Measurements from ENCODE around the gene NDFIP1. TPM values are rescaled to one million over a fixed set of nuclear protein-coding genes. Genes with fewer than 3 reads are reported as not detected.
"Not testable (repeated sequence)": the region's sequence is repeated elsewhere in the genome, so short reads cannot be mapped to it uniquely, and the experiment has no call there.

NDFIP1 gene
- total RNA-seq, 2 experiments from 2014 or later = 54.9 to 86.7 TPM

GRCh38 chr5:142078221-142078620 is 30.4 kb upstream of the NDFIP1 start:
- intact Hi-C loops (cut with DNase I, micrococcal nuclease) = no loop called here
- H3K4me1 Mint-ChIP-seq = peaks cover 30% of the 10 kb centered on the region
- DNase-seq = no peak

GRCh38 chr5:142078706-142079105 is 29.9 kb upstream of the NDFIP1 start:
- no peak for DNase-seq
- ATAC-seq = no peak
- no peak overlapping the region for H3K27ac Mint-ChIP-seq
- no peaks in the 10 kb centered on the region for H3K9me3 Mint-ChIP-seq (ENCODE audit: low read depth)
- no peak overlapping the region for H3K4me3 Mint-ChIP-seq
- peaks cover 25% of the 10 kb centered on the region for H3K4me1 Mint-ChIP-seq
- ChIA-PET POLR2A (no interaction called here), CTCF (interaction anchor here (0.7 kb wide), 1 partner anchor 53 kb away, joined by 3 read pairs; no protein-coding TSS in a partner anchor)
- no peaks in the 10 kb centered on the region for H3K27me3 Mint-ChIP-seq
- no peaks in the 10 kb centered on the region for H3K36me3 Mint-ChIP-seq (ENCODE audit: low read depth)
- intact Hi-C loops (cut with DNase I, micrococcal nuclease) = no loop called here

More at GRCh38 chr5:142078221-142078620, 30.4 kb upstream of the NDFIP1 start:
- H3K4me3 Mint-ChIP-seq = no peak overlapping the region
- H3K9me3 Mint-ChIP-seq (ENCODE audit: low read depth) = no peaks in the 10 kb centered on the region
- no peaks in the 10 kb centered on the region for H3K36me3 Mint-ChIP-seq (ENCODE audit: low read depth)
- no peaks in the 10 kb centered on the region for H3K27me3 Mint-ChIP-seq
- H3K27ac Mint-ChIP-seq = no peak overlapping the region
- POLR2A ChIA-PET = no interaction called here
- ATAC-seq = no peak
- CTCF ChIA-PET = interaction anchor here (0.7 kb wide), 1 partner anchor 54 kb away, joined by 3 read pairs; no protein-coding TSS in a partner anchor

GRCh38 chr5:142079306-142079721 is 29.3 kb upstream of the NDFIP1 start:
- DNase-seq (no peak), ATAC-seq (no peak)
- POLR2A ChIA-PET = no interaction called here
- Mint-ChIP-seq H3K9me3 (ENCODE audit: low read depth) (no peaks in the 10 kb centered on the region), H3K27me3 (no peaks in the 10 kb centered on the region), H3K27ac (no peak overlapping the region), H3K4me3 (no peak overlapping the region), H3K4me1 (peaks cover 22% of the 10 kb centered on the region), H3K36me3 (ENCODE audit: low read depth) (no peaks in the 10 kb centered on the region)
- intact Hi-C loops (cut with DNase I, micrococcal nuclease) = no loop called here
- CTCF ChIA-PET = no interaction called here

GRCh38 chr5:142080248-142080647 is 28.3 kb upstream of the NDFIP1 start:
- Mint-ChIP-seq H3K27ac (no peak overlapping the region), H3K27me3 (no peaks in the 10 kb centered on the region), H3K4me3 (no peak overlapping the region), H3K36me3 (ENCODE audit: low read depth) (no peaks in the 10 kb centered on the region), H3K9me3 (ENCODE audit: low read depth) (no peaks in the 10 kb centered on the region), H3K4me1 (peaks cover 21% of the 10 kb centered on the region)
- intact Hi-C loops (cut with DNase I, micrococcal nuclease) = no loop called here
- DNase-seq (no peak), ATAC-seq (no peak)
- CTCF ChIA-PET = no interaction called here
- POLR2A ChIA-PET = no interaction called here

- no peaks in the 10 kb centered on the region for H3K9me3 Mint-ChIP-seq (ENCODE audit: low read depth)
- POLR2A ChIA-PET = interaction anchor here (0.6 to 1.0 kb wide), 4 partner anchors 11 to 91 kb away, joined by 3 read pairs; no protein-coding TSS in a partner anchor
- no peaks in the 10 kb centered on the region for H3K36me3 Mint-ChIP-seq (ENCODE audit: low read depth)
Measured at GRCh38 chr5:142082182-142082781, 26.3 kb upstream of the NDFIP1 start.

GRCh38 chr5:142086229-142086628 is 22.4 kb upstream of the NDFIP1 start:
- ATAC-seq = no peak
- H3K4me3 Mint-ChIP-seq = no peak overlapping the region
- no peak for DNase-seq
- peaks cover 56% of the 10 kb centered on the region for H3K4me1 Mint-ChIP-seq
- CTCF ChIA-PET = interaction anchor here (1.2 to 2.3 kb wide), 4 partner anchors 22 to 75 kb away, joined by 3 to 9 read pairs (median 6); no protein-coding TSS in a partner anchor
- POLR2A ChIA-PET = interaction anchor here (1.3 kb wide), 1 partner anchor 10 kb away, joined by 3 read pairs; no protein-coding TSS in a partner anchor
- H3K36me3 Mint-ChIP-seq (ENCODE audit: low read depth) = no peaks in the 10 kb centered on the region
- no peaks in the 10 kb centered on the region for H3K27me3 Mint-ChIP-seq
- H3K9me3 Mint-ChIP-seq (ENCODE audit: low read depth) = no peaks in the 10 kb centered on the region
- intact Hi-C loops (cut with DNase I, micrococcal nuclease) = no loop called here
- H3K27ac Mint-ChIP-seq = no peak overlapping the region

More at GRCh38 chr5:142082182-142082781, 26.3 kb upstream of the NDFIP1 start:
- peak; percentile 94 for ATAC-seq
- Mint-ChIP-seq H3K4me1 (peaks cover 27% of the 10 kb centered on the region), H3K27me3 (no peaks in the 10 kb centered on the region), H3K27ac (peak overlapping the region; percentile 47), H3K4me3 (no peak overlapping the region)
- peak; percentile 48 for DNase-seq
- CTCF ChIA-PET = interaction anchor here (0.7 to 1.1 kb wide), 4 partner anchors 8 to 65 kb away, joined by 3 to 7 read pairs (median 3); no protein-coding TSS in a partner anchor
- intact Hi-C loops (cut with DNase I, micrococcal nuclease) = no loop called here

GRCh38 chr5:142086679-142087078 is 21.9 kb upstream of the NDFIP1 start:
- H3K4me1 Mint-ChIP-seq = peaks cover 59% of the 10 kb centered on the region
- H3K27me3 Mint-ChIP-seq = no peaks in the 10 kb centered on the region
- no peak for DNase-seq
- H3K27ac Mint-ChIP-seq = peak overlapping the region; percentile 47
- ChIA-PET CTCF (interaction anchor here (1.3 to 2.3 kb wide), 5 partner anchors 14 to 75 kb away, joined by 3 to 9 read pairs (median 7); no protein-coding TSS in a partner anchor), POLR2A (interaction anchor here (0.6 to 1.3 kb wide), 3 partner anchors 9 to 434 kb away, joined by 3 read pairs; no protein-coding TSS in a partner anchor)
- intact Hi-C loops (cut with DNase I, micrococcal nuclease) = no loop called here
- ATAC-seq = no peak
- H3K36me3 Mint-ChIP-seq (ENCODE audit: low read depth) = no peaks in the 10 kb centered on the region
- H3K9me3 Mint-ChIP-seq (ENCODE audit: low read depth) = no peaks in the 10 kb centered on the region
- H3K4me3 Mint-ChIP-seq = no peak overlapping the region

GRCh38 chr5:142087920-142088679 is 20.5 kb upstream of the NDFIP1 start:
- DNase-seq (peak; percentile 76), ATAC-seq (peak; percentile 89)
- Mint-ChIP-seq H3K27ac (peak overlapping the region; percentile 94), H3K27me3 (no peaks in the 10 kb centered on the region), H3K4me1 (peaks cover 58% of the 10 kb centered on the region), H3K9me3 (ENCODE audit: low read depth) (no peaks in the 10 kb centered on the region), H3K36me3 (ENCODE audit: low read depth) (no peaks in the 10 kb centered on the region), H3K4me3 (peak overlapping the region; percentile 38)
- POLR2A ChIA-PET = interaction anchor here (0.6 kb wide), 1 partner anchor 16 kb away, joined by 6 read pairs; no protein-coding TSS in a partner anchor
- CTCF ChIA-PET = interaction anchor here (0.9 to 2.3 kb wide), 6 partner anchors 15 to 96 kb away, joined by 4 to 9 read pairs (median 6); partner anchors contain the start of gene GNPDA1
- intact Hi-C loops (cut with DNase I, micrococcal nuclease) = no loop called here

GRCh38 chr5:142088855-142089479 is 19.6 kb upstream of the NDFIP1 start:
- peak; percentile 30 for ATAC-seq
- intact Hi-C loops (cut with DNase I, micrococcal nuclease) = not testable (repeated sequence)
- peaks cover 65% of the 10 kb centered on the region for H3K4me1 Mint-ChIP-seq

GRCh38 chr5:142091012-142091411 is 17.6 kb upstream of the NDFIP1 start:
- CTCF ChIA-PET = interaction anchor here (1.0 kb wide), 1 partner anchor 75 kb away, joined by 3 read pairs; no protein-coding TSS in a partner anchor
- no peaks in the 10 kb centered on the region for H3K27me3 Mint-ChIP-seq

More at GRCh38 chr5:142088855-142089479, 19.6 kb upstream of the NDFIP1 start:
- H3K27ac Mint-ChIP-seq = peak overlapping the region; percentile 94
- H3K27me3 Mint-ChIP-seq; H3K9me3 Mint-ChIP-seq (ENCODE audit: low read depth); POLR2A ChIA-PET; H3K36me3 Mint-ChIP-seq (ENCODE audit: low read depth): not testable (repeated sequence)
- CTCF ChIA-PET = interaction anchor here (0.7 to 2.3 kb wide), 4 partner anchors 18 to 77 kb away, joined by 3 to 9 read pairs (median 3); no protein-coding TSS in a partner anchor
- DNase-seq = peak; percentile 36
- peak overlapping the region; percentile 23 for H3K4me3 Mint-ChIP-seq

GRCh38 chr5:142091922-142092321 is 16.7 kb upstream of the NDFIP1 start:
- POLR2A ChIA-PET = interaction anchor here (0.9 kb wide), 1 partner anchor 128 kb away, joined by 4 read pairs; no protein-coding TSS in a partner anchor

More at GRCh38 chr5:142091012-142091411, 17.6 kb upstream of the NDFIP1 start:
- Mint-ChIP-seq H3K36me3 (ENCODE audit: low read depth) (no peaks in the 10 kb centered on the region), H3K9me3 (ENCODE audit: low read depth) (no peaks in the 10 kb centered on the region), H3K27ac (peak overlapping the region; percentile 55), H3K4me3 (no peak overlapping the region), H3K4me1 (peaks cover 83% of the 10 kb centered on the region)
- intact Hi-C loops (cut with DNase I, micrococcal nuclease) = no loop called here
- POLR2A ChIA-PET = no interaction called here
- DNase-seq = no peak
- ATAC-seq = no peak

More at GRCh38 chr5:142091922-142092321, 16.7 kb upstream of the NDFIP1 start:
- Mint-ChIP-seq H3K36me3 (ENCODE audit: low read depth) (no peaks in the 10 kb centered on the region), H3K27ac (no peak overlapping the region), H3K27me3 (no peaks in the 10 kb centered on the region), H3K9me3 (ENCODE audit: low read depth) (no peaks in the 10 kb centered on the region), H3K4me3 (no peak overlapping the region), H3K4me1 (peaks cover 82% of the 10 kb centered on the region)
- DNase-seq (no peak), ATAC-seq (no peak)
- intact Hi-C loops (cut with DNase I, micrococcal nuclease) = no loop called here
- CTCF ChIA-PET = interaction anchor here (0.7 to 1.0 kb wide), 3 partner anchors 13 to 123 kb away, joined by 3 read pairs; partner anchors contain the start of gene RNF14

All from activated CD4-positive, alpha-beta T cell treated with anti-CD3 and anti-CD28 coated beads for 36 hours (primary cell).